Amniotic stem cell (primary cell): ENCODE results near the gene CSNK1E.
"Not testable (repeated sequence)": the region's sequence is repeated elsewhere in the genome, so short reads cannot be mapped to it uniquely, and the experiment has no call there.

ENCODE experiments used
- DNase-seq: peaks from one replicate; lab custom pipeline; 2025; lab: John Stamatoyannopoulos, UW

Gene CSNK1E

GRCh38 chr22:38317122-38317994, at the start of gene CSNK1E:
TSS of gene CSNK1E (minus strand) at chr22:38317433. CDS start at chr22:38314157, 3,276 bp downstream.
- peak; percentile 52 for DNase-seq

- not testable (repeated sequence) for DNase-seq
These were observed 48.6 kb upstream of the CSNK1E start for GRCh38 chr22:38365829-38366228.

- DNase-seq: not testable (repeated sequence)
These were observed 47.9 kb upstream of the CSNK1E start for GRCh38 chr22:38365174-38365573.

- DNase-seq: not testable (repeated sequence)
These were observed 43.3 kb upstream of the CSNK1E start for GRCh38 chr22:38360560-38360959.

- not testable (repeated sequence) for DNase-seq
These were observed 42.6 kb upstream of the CSNK1E start for GRCh38 chr22:38359817-38360216.

GRCh38 chr22:38357971-38358370, 40.7 kb upstream of the CSNK1E start:
- DNase-seq: not testable (repeated sequence)

GRCh38 chr22:38355275-38355674, 38.0 kb upstream of the CSNK1E start:
- DNase-seq: no peak

GRCh38 chr22:38353701-38354100, 36.5 kb upstream of the CSNK1E start:
- DNase-seq: no peak

GRCh38 chr22:38353142-38353629, 36.0 kb upstream of the CSNK1E start:
- DNase-seq: no peak

- no peak for DNase-seq
These were observed 35.2 kb upstream of the CSNK1E start for GRCh38 chr22:38352436-38352835.

- no peak for DNase-seq
These were observed 33.5 kb upstream of the CSNK1E start for GRCh38 chr22:38350444-38351359.

GRCh38 chr22:38348751-38349496, 31.7 kb upstream of the CSNK1E start:
- DNase-seq: no peak

- DNase-seq: no peak
These were observed 30.9 kb upstream of the CSNK1E start for GRCh38 chr22:38347944-38348750.

- DNase-seq: no peak
These were observed 30.1 kb upstream of the CSNK1E start for GRCh38 chr22:38347181-38347943.

GRCh38 chr22:38346506-38346905, 29.3 kb upstream of the CSNK1E start:
- DNase-seq: no peak

GRCh38 chr22:38345782-38346181, 28.5 kb upstream of the CSNK1E start:
- DNase-seq: no peak

- not testable (repeated sequence) for DNase-seq
These were observed 22.7 kb upstream of the CSNK1E start for GRCh38 chr22:38339893-38340292.

GRCh38 chr22:38338772-38339379, 21.6 kb upstream of the CSNK1E start:
- no peak for DNase-seq

GRCh38 chr22:38336699-38337098, 19.5 kb upstream of the CSNK1E start:
- DNase-seq: no peak

GRCh38 chr22:38335077-38335476, 17.8 kb upstream of the CSNK1E start:
- no peak for DNase-seq
